Pancreas (tissue), 10 donors: Measurements from ENCODE around the gene SLC24A3. TPM values are rescaled to one million over a fixed set of nuclear protein-coding genes. Genes with fewer than 3 reads are reported as not detected.

Experiments used
- ATAC-seq, 4 donors: fragments of 200-7000 bp; cut with Tn5 transposase; one replicate each; pipeline versions ENCODE4 v1.8.0 to v1.9.1; 2020; ENCODE audit warnings: mild to moderate bottlenecking in 4 of 4, moderate library complexity in 4 of 4
- DNase-seq, 6 donors: peaks; one replicate each; pipeline ENCODE4 v3.0.0-alpha.2; 2020
- FAIRE-seq: peaks from 2 replicates; lab custom pipeline; 2012; peaks lifted over from hg19 to GRCh38; lab: Jason Lieb, UNC
- H3K27ac ChIP-seq, 4 donors: fragments of 200-600 bp; sonication (generic); 1 replicate in 3 of 4; 2 replicates in 1 of 4; pipeline versions ENCODE4 v1.5.0 to v1.8.0; 2020
- H3K27me3 ChIP-seq, 4 donors: fragments of 200-600 bp; one replicate each; pipeline ENCODE4 v1.8.0; 2021
- H3K36me3 ChIP-seq, 3 donors: fragments of 200-600 bp; sonication (generic) in 1 of 3; one replicate each; pipeline versions ENCODE4 v1.5.0 to v1.8.0; 2020 to 2021
- H3K4me1 ChIP-seq, 3 donors: fragments of 200-600 bp; one replicate each; pipeline ENCODE4 v1.8.0; 2021
- H3K4me3 ChIP-seq, 4 donors: fragments of 200-600 bp; sonication (generic) in 2 of 4; one replicate each; pipeline versions ENCODE4 v1.5.0 to v1.8.0; 2020 to 2021
- H3K9me3 ChIP-seq, 4 donors: fragments of 200-600 bp; one replicate each; pipeline ENCODE4 v1.8.0; 2021
- CTCF ChIP-seq, 4 donors: fragments of 200-600 bp; sonication (generic) in 3 of 4; IDR thresholded peaks; one replicate each; pipeline versions ENCODE4 v1.5.0 to v1.8.0; 2021; ENCODE audit warnings: antibody characterized with exemption in 4 of 4
- WGBS, 2 donors: extraction: QIAGEN DNeasy Blood & Tissue Kit; methylation state at CpG; one replicate each; pipeline ENCODE4 v1.1.7; 2013; 5-methylcytosine and 5-hydroxymethylcytosine counted together
- intact Hi-C, 3 donors: fragments of 100-400 bp; cut with DNase I; formaldehyde crosslinking; loops; one replicate each; pipeline versions ENCODE4 v1.11.1 to v1.14.2; 2022
- polyA plus RNA-seq, 2 donors: library from polyadenylated mRNA; stranded (reverse); fragments of 200-250 nt; gene quantifications; one replicate each; pipeline ENCODE4 v1.2.3, GENCODE V29; 2013
- total RNA-seq, 6 donors: library from RNA; stranded (reverse); fragmentation: NEBNext Ultra II Directional in 4 of 6; extraction: Animal tissue kit (Norgen Biotek cat#: 25700) in 4 of 6; gene quantifications; one replicate each; pipeline versions ENCODE4 v1.2.1 to v1.2.4, GENCODE V29; 2021 to 2023
- donor health status: healthy with polysubstance abuse.
- donor health status: DM: no; HTN: no; CAD: no; lungs with moderate emphysema.
- donor health status: DM: no; HTN: no; CAD: no.
- donor health status: control.
- donor health status: control.
- donor health status: Bipolar disorder and iron deficiency.
- donor health status: DM: yes; HTN: yes; CAD: no.
- donor health status: DM: no; HTN: no; CAD: no.
- donor health status: DM: no; HTN: no; CAD: no.
- donor health status: DM: yes; HTN: yes; CAD: no.

Gene SLC24A3
- total and polyA plus RNA-seq, 8 donors: 0.28 to 0.87 (median 0.49) TPM

DNA sequence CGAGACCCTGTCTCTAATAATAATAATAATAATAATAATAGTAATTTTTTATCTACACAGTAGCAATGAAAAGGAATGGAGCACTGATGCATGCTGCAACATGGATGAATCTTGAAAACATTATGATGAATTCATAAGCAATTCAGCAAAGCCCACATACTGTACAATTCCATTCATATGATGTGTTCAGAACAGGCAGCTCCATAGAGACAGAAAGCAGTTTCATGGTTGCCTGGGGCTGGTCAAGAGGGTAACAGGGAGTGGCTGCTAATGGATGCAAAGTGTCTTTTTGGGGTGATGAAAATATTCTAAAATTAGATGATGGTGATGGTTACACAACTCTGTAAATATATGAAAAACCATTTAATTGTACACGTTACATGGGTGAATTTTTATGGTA is 43.6 kb downstream of the SLC24A3 start:
- H3K27me3 ChIP-seq: no peaks in the 10 kb centered on the region
- intact Hi-C loops: no loop called here
- H3K4me3 ChIP-seq: no peak overlapping the region
- H3K4me1 ChIP-seq: no peaks in the 10 kb centered on the region
- no peak for FAIRE-seq
- H3K9me3 ChIP-seq: no peaks in the 10 kb centered on the region
- DNase-seq: no peak
- ATAC-seq: peak in 3 of 4 donors; percentile 25 to 80 (median 74)
- no peaks in the 10 kb centered on the region for H3K36me3 ChIP-seq
- no peak overlapping the region for H3K27ac ChIP-seq
- 57 to 82% methylated on average over 2 of the region's 2 CpGs for WGBS, 2 donors
- TF ChIP-seq CTCF (IDR thresholded peaks at IDR 0.05): no peak

DNA sequence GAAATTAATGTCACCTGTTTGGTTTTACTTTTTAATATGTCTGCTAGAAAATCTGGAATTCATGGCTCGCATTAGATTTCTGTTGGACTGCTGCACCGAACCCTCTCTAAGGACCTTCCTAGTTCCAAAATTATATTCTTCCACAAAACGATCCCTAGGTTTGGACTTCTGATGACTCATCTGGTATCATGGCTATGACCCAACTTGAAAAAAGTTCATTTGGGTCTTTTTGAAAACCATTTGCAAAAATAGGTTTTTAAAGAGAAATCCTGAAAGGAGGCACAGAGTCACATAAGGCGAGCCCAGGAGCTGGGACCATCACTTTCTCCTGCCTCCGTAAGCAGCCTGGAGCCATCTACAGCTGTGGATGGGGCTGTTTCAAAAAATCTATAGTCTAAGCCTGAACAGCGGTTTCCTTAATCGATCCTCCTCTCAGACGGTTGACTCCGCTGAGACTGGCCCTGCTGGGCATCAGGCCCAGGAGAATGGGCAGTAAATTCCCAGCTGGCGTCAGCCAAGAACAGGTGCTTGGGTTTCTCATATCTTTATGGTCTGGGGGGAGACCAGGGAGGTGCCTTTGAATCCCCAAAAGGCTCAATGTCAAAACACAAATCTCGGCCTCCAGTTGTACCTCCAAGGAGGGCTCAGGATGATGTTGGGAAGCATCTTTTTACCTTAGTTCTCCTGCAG is 44.6 kb downstream of the SLC24A3 start:
- WGBS, 2 donors: 63 to 70% methylated on average over 11 of the region's 11 CpGs
- Histone ChIP-seq H3K27ac (no peak overlapping the region), H3K36me3 (no peaks in the 10 kb centered on the region), H3K9me3 (no peaks in the 10 kb centered on the region), H3K4me3 (no peak overlapping the region), H3K4me1 (no peaks in the 10 kb centered on the region), H3K27me3 (no peaks in the 10 kb centered on the region)
- FAIRE-seq (no peak), DNase-seq (no peak), ATAC-seq (no peak)
- TF ChIP-seq CTCF (IDR thresholded peaks at IDR 0.05): no peak
- intact Hi-C loops: no loop called here

DNA sequence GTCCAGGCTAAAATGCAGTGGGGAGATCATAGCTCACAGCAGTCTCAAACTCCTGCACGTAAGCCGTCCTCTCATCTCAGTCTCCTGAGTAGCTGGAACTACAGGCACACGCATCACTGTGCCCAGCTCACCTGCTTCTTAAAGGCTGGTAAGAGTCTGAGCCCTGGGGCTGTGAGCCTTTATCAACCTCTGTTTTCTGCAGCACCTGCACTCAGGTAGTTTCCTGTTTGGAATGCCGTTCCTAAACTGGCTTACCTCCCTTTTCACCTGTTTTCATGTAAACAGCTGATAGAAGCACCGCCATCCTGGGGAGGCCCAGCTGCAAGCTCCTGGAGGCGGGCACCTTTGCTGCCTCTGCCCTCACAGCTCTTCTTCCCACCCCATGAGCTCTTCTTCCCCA is 45.4 kb downstream of the SLC24A3 start:
- no peaks in the 10 kb centered on the region for H3K4me1 ChIP-seq
- no peak for DNase-seq
- no peaks in the 10 kb centered on the region for H3K27me3 ChIP-seq
- no peak overlapping the region for H3K27ac ChIP-seq
- no peak for ATAC-seq
- FAIRE-seq: no peak
- H3K36me3 ChIP-seq: no peaks in the 10 kb centered on the region
- WGBS, 2 donors: 61 to 67% methylated on average over 6 of the region's 6 CpGs
- intact Hi-C loops: no loop called here
- TF ChIP-seq CTCF (IDR thresholded peaks at IDR 0.05): no peak
- no peak overlapping the region for H3K4me3 ChIP-seq
- H3K9me3 ChIP-seq: no peaks in the 10 kb centered on the region

DNA sequence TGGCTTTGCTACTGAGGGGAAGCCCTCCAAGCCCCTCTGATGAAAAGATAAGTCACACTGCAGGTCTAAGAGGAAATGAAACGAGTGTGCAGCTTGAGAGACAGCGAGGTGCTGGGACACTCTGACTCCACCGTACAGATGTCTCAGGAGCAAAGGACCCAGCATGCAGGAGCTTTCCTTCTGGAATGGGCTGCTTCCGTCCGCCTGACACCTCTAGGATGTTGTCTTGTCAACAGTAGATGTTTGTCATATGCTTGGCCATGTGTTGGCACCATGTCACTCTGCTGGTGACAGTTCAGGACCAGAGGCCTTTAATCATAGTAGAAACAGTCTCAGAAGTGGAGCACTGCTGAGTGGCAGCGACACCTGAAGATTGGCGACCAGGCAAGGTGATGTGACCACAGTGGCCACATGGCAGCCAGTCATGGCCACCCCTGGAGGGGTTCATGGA is 46.7 kb downstream of the SLC24A3 start:
- Histone ChIP-seq H3K36me3 (no peaks in the 10 kb centered on the region), H3K4me1 (no peaks in the 10 kb centered on the region), H3K27ac (no peak overlapping the region), H3K27me3 (no peaks in the 10 kb centered on the region), H3K4me3 (no peak overlapping the region), H3K9me3 (no peaks in the 10 kb centered on the region)
- ATAC-seq (no peak), DNase-seq (no peak), FAIRE-seq (no peak)
- no peak for TF ChIP-seq CTCF (IDR thresholded peaks at IDR 0.05)
- intact Hi-C loops: no loop called here
- WGBS, 2 donors: 71 to 77% methylated on average over 7 of the region's 7 CpGs

DNA sequence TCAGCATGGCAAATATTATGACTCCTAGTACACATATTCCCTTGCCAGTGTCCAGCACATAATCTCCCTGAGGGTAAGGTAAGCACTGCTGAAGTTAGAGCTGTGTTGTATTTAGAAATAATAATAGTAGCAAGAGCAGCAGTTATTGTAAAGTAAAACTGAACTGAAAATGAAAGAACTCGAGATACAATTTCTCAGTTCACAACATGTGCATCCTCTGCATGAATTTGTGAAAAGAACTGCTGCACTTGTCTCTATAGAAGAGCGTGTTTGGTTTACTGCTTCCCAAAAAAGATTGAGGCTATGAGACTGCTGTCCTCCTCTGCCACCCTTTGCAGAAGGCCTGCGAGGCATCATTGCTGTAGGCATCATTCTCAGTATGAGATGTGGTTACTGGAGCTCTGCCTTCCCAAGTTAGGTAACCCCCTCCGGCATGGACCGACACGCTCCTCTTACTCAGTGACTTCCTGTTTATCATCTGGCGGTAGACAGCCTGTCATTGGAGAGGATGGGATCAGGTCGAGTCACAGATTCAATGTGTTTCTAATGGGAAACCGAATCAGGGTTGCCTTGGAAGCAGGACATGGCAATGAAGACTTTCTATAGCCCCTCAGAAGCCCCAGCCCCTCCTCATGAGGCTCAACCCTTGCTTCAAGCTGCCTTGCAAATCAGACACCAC is 48.1 kb downstream of the SLC24A3 start:
- 63 to 68% methylated on average over 9 of the region's 9 CpGs for WGBS, 2 donors
- Histone ChIP-seq H3K36me3 (no peaks in the 10 kb centered on the region), H3K4me3 (no peak overlapping the region), H3K27me3 (no peaks in the 10 kb centered on the region), H3K27ac (no peak overlapping the region), H3K9me3 (no peaks in the 10 kb centered on the region), H3K4me1 (no peaks in the 10 kb centered on the region)
- intact Hi-C loops: no loop called here
- no peak for TF ChIP-seq CTCF (IDR thresholded peaks at IDR 0.05)
- no peak for FAIRE-seq
- no peak for DNase-seq
- ATAC-seq: no peak
